DND-41 (cell line): ENCODE data around the gene ANKRD65.

Experiments
- ATAC-seq: fragments of 200-7000 bp; cut with Tn5 transposase; 3 replicates; pipeline ENCODE4 v1.9.1; 2021; ENCODE audit warnings: low read depth; ENCODE audit not compliant: insufficient read depth
- DNase-seq: peaks from one replicate; pipeline ENCODE4 v3.0.0-alpha.2; 2020
- H2AFZ ChIP-seq: 2 replicates; pipeline ENCODE4 v1.6.0; 2012; ENCODE audit warnings: low read depth, low read length
- H3K27ac ChIP-seq: 2 replicates; pipeline ENCODE4 v1.5.1; 2012; ENCODE audit warnings: low read length, inconsistent platforms
- H3K27me3 ChIP-seq: fragments of 200-600 bp; sonication (generic); 2 replicates; pipeline ENCODE4 v1.6.0; 2012; ENCODE audit warnings: low read length, mild to moderate bottlenecking, inconsistent platforms; ENCODE audit not compliant: insufficient read depth, poor library complexity
- H3K36me3 ChIP-seq: 2 replicates; pipeline ENCODE4 v1.5.1; 2012; ENCODE audit warnings: low read length, inconsistent platforms; ENCODE audit not compliant: insufficient read depth
- H3K4me1 ChIP-seq: 2 replicates; pipeline ENCODE4 v1.5.1; 2012; ENCODE audit warnings: mild to moderate bottlenecking, low read length; ENCODE audit not compliant: insufficient read depth
- H3K4me2 ChIP-seq: 2 replicates; pipeline ENCODE4 v1.6.0; 2012; ENCODE audit warnings: mild to moderate bottlenecking, moderate library complexity, low read length, inconsistent platforms; ENCODE audit not compliant: insufficient read depth
- H3K4me3 ChIP-seq, 2 experiments: fragments of 200-600 bp in 1 of 2; shearing (Covaris generic) in 1 of 2; 2 replicates each; pipeline ENCODE4 v1.5.1; 2012 to 2016; ENCODE audit warnings: inconsistent platforms in 2 of 2, low read length in 2 of 2, mild to moderate bottlenecking in 2 of 2, low read depth in 1 of 2, moderate library complexity in 1 of 2
- H3K79me2 ChIP-seq: 2 replicates; pipeline ENCODE4 v1.6.0; 2012; ENCODE audit warnings: low read length, inconsistent platforms; ENCODE audit not compliant: insufficient read depth
- H3K9ac ChIP-seq: 2 replicates; pipeline ENCODE4 v1.6.0; 2012; ENCODE audit warnings: low read depth, mild to moderate bottlenecking, inconsistent platforms, low read length, moderate library complexity
- H3K9me3 ChIP-seq: 2 replicates; pipeline ENCODE4 v1.5.1; 2012; ENCODE audit warnings: low read length, moderate library complexity, mild to moderate bottlenecking, inconsistent platforms; ENCODE audit not compliant: insufficient read depth, severe bottlenecking
- H4K20me1 ChIP-seq: 2 replicates; pipeline ENCODE4 v1.6.0; 2012; ENCODE audit warnings: low read length; ENCODE audit not compliant: insufficient read depth
- EZH2 ChIP-seq: IDR thresholded peaks from 3 replicates; pipeline ENCODE4 v1.6.1; 2012; ENCODE audit warnings: borderline replicate concordance, low read depth, mild to moderate bottlenecking, moderate library complexity, low read length, inconsistent platforms; ENCODE audit not compliant: severe bottlenecking
- TF ChIP-seq, protein P1 (sequence below): IDR thresholded peaks from 2 replicates; pipeline ENCODE4 v1.5.1; 2012; ENCODE audit warnings: borderline replicate concordance, low read length, moderate library complexity, mild to moderate bottlenecking; ENCODE audit not compliant: poor library complexity, severe bottlenecking; ENCODE audit errors: extremely low read depth

The ANKRD65 gene

DNA sequence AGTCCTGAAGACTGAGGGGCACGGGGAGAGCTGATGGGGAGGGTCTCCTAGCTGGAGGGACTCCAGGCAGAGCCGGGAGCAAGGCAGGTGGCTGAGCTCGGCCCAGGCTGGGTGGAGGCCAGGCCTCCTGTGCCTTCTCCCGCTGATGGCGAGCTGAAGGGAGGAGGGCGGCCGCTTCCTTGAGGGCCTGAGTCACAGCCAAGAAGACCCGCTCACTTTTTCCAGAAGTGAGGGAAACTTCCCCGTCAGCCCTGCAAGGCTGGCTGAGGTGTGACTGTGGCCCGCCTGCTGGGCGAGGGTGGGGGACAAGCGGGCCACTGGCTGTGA lies 12.7 kb upstream of the ANKRD65 start:
- Histone ChIP-seq H3K36me3 (no peaks in the 10 kb centered on the region), H3K27me3 (no peaks in the 10 kb centered on the region), H4K20me1 (no peaks in the 10 kb centered on the region), H3K27ac (no peak overlapping the region), H3K9ac (no peak overlapping the region), H3K4me1 (no peaks in the 10 kb centered on the region), H3K4me3 (no peak overlapping the region), H3K9me3 (no peaks in the 10 kb centered on the region), H2AFZ (no peak overlapping the region), H3K4me2 (no peak overlapping the region), H3K79me2 (no peaks in the 10 kb centered on the region)
- DNase-seq (no peak), ATAC-seq (no peak)
- TF ChIP-seq, protein P1, sequence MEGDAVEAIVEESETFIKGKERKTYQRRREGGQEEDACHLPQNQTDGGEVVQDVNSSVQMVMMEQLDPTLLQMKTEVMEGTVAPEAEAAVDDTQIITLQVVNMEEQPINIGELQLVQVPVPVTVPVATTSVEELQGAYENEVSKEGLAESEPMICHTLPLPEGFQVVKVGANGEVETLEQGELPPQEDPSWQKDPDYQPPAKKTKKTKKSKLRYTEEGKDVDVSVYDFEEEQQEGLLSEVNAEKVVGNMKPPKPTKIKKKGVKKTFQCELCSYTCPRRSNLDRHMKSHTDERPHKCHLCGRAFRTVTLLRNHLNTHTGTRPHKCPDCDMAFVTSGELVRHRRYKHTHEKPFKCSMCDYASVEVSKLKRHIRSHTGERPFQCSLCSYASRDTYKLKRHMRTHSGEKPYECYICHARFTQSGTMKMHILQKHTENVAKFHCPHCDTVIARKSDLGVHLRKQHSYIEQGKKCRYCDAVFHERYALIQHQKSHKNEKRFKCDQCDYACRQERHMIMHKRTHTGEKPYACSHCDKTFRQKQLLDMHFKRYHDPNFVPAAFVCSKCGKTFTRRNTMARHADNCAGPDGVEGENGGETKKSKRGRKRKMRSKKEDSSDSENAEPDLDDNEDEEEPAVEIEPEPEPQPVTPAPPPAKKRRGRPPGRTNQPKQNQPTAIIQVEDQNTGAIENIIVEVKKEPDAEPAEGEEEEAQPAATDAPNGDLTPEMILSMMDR: no peak
- no peak for TF ChIP-seq EZH2

DNA sequence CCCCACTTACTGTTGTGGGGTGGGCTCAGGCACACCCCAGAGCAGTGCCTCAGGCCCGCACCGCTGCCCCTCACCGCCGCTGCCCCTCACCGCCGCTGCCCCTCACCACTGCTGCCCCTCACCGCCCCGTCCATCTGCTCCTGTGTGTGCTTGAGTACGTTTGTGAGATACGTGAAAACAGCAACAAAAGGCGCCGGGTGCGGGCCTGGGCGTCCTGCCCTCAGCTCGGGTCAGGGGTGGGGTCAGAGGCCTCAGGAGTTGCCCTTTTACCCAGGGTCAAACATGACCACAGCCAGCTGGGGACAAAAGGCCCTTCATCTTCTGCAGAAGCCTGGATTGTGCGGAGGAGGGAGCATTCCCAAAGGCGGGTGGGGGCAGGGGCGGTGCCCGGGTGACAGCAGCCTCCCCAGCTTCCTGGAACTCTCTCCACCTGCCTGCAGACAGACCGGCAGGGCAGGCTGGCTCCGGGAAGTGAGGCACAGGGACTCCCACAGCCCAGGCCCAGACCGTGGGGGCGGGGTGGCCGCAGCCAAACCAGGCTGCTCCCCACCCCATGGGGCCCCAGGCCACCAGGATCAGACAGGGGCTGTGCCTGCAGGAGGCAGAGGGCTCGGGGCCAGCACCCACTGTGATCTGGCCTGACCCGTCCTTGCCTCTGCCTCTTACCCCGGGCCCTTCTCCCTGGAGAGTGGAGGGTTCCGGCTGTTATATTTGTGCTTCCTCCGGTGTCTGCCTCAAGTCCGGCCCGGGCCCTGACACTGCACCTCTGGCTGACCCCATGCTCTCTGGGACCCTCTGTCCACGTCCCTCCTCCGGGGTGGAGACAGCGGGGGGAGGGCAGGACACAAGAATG lies 12.1 kb upstream of the ANKRD65 start:
- no peak overlapping the region for H3K4me3 ChIP-seq
- no peak for TF ChIP-seq EZH2
- TF ChIP-seq, protein P1: no peak
- no peaks in the 10 kb centered on the region for H3K27me3 ChIP-seq
- H3K36me3 ChIP-seq: no peaks in the 10 kb centered on the region
- H3K79me2 ChIP-seq: no peaks in the 10 kb centered on the region
- H3K4me1 ChIP-seq: no peaks in the 10 kb centered on the region
- no peak overlapping the region for H3K27ac ChIP-seq
- H3K9ac ChIP-seq: no peak overlapping the region
- ATAC-seq (no peak), DNase-seq (no peak)
- no peak overlapping the region for H2AFZ ChIP-seq
- H3K4me2 ChIP-seq: no peak overlapping the region
- H4K20me1 ChIP-seq: no peaks in the 10 kb centered on the region
- no peaks in the 10 kb centered on the region for H3K9me3 ChIP-seq

DNA sequence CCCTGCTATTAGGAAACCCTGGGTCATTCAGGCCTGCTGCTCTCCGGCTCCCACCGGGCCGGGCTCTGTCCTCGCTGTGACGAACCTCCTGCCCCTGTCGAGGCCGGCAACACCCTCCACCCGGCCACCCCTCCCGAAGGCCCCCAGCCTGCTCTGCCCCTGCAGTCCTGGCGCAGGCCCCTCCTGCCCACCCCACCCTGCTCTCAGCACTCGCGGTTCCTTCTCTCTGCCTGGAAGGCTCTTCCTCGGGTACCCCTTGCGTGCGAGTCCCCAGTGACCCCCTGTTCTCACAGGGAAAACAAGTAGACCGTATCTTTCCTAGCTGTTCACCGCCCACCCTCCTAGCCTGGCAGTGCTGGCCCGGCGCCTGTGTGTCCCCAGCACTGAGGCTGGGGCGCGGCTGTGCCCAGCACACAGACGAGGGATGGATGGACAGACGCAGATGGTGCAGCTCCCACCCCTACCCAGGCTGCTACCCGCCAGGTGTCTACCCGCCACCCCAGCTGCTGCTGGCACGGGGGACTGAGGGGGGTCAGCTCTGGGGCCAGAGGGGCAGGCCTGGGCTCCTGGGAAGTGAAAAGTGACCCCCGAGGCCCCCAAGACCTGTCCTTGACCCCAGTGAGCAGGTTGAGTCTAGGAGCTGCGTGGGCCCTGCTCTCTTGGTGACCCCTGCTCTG lies 11.3 kb upstream of the ANKRD65 start:
- Histone ChIP-seq H4K20me1 (no peaks in the 10 kb centered on the region), H3K4me1 (no peaks in the 10 kb centered on the region), H3K4me3 (no peak overlapping the region), H3K4me2 (no peak overlapping the region), H2AFZ (no peak overlapping the region), H3K36me3 (no peaks in the 10 kb centered on the region), H3K27ac (no peak overlapping the region), H3K9me3 (no peaks in the 10 kb centered on the region), H3K9ac (no peak overlapping the region), H3K27me3 (no peaks in the 10 kb centered on the region), H3K79me2 (no peaks in the 10 kb centered on the region)
- DNase-seq (no peak), ATAC-seq (no peak)
- TF ChIP-seq, protein P1: no peak
- no peak for TF ChIP-seq EZH2
